Measurements from ENCODE around the gene ZNF610.

DNA sequence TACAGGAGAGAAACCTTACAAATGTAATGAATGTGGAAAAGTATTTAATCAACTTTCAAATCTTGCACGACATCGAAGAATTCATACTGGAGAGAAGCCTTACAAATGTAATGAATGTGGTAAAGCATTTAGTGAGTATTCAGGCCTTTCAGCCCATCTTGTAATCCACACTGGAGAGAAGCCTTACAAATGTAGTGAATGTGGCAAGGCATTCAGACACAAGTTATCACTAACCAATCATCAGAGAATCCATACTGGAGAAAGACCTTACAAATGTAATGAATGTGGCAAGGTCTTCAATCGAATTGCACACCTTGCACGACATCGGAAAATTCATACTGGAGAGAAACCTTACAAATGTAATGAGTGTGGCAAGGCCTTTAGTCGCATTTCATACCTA is 13.6 kb upstream of the ZNF610 start:
- TF ChIP-seq, protein P1, sequence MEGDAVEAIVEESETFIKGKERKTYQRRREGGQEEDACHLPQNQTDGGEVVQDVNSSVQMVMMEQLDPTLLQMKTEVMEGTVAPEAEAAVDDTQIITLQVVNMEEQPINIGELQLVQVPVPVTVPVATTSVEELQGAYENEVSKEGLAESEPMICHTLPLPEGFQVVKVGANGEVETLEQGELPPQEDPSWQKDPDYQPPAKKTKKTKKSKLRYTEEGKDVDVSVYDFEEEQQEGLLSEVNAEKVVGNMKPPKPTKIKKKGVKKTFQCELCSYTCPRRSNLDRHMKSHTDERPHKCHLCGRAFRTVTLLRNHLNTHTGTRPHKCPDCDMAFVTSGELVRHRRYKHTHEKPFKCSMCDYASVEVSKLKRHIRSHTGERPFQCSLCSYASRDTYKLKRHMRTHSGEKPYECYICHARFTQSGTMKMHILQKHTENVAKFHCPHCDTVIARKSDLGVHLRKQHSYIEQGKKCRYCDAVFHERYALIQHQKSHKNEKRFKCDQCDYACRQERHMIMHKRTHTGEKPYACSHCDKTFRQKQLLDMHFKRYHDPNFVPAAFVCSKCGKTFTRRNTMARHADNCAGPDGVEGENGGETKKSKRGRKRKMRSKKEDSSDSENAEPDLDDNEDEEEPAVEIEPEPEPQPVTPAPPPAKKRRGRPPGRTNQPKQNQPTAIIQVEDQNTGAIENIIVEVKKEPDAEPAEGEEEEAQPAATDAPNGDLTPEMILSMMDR (IDR thresholded peaks at IDR 0.05) = no peak
- TF ChIP-seq EP300 (IDR thresholded peaks at IDR 0.05) (no peak), POLR2A (IDR thresholded peaks at IDR 0.05) (no peak)
